Keratinocyte (primary cell): Measurements from ENCODE around the gene SEC11A.
A peak's percentile ranks its signal among the peaks of the same experiment; 100 is the strongest.

Source experiments
- CTCF ChIP-seq, 3 experiments: IDR thresholded peaks in 1 of 3; conservative IDR thresholded peaks in 1 of 3; optimal IDR thresholded peaks in 1 of 3; 2 replicates in 2 of 3; 3 replicates in 1 of 3; pipeline versions ENCODE3 to v1.5.1; 2011; ENCODE audit warnings: low read length in 3 of 3, mild to moderate bottlenecking in 3 of 3, moderate library complexity in 2 of 3, control low read depth in 1 of 3, inconsistent platforms in 1 of 3; ENCODE audit not compliant: insufficient read depth in 2 of 3; ENCODE audit errors: extremely low read depth in 1 of 3
- EZH2 ChIP-seq: IDR thresholded peaks from one replicate; pipeline ENCODE4 v1.6.1; 2012; ENCODE audit warnings: inconsistent platforms, mild to moderate bottlenecking, low read length, moderate library complexity

- peak; percentile 60 to 89 (median 72) for TF ChIP-seq CTCF (optimal IDR thresholded peaks at IDR 0.05 in 1 of 3, IDR thresholded peaks at IDR 0.05 in 1 of 3, conservative IDR thresholded peaks at IDR 0.05 in 1 of 3; ENCODE audit: extremely low read depth in 1 of 3, insufficient read depth in 2 of 3, low read length in 3 of 3)
- TF ChIP-seq EZH2 = no peak
These were observed 61.1 kb downstream of the SEC11A start for GRCh38 chr15:84654689-84655453.
